Cardiac fibroblast (primary cell): ENCODE results near the gene PTPRD.

Source experiments
- DNase-seq, 2 donors: peaks; one replicate each; pipeline versions ENCODE4 v3.0.0 to v3.0.0-alpha.2; 2010; ENCODE audit warnings: low read depth in 2 of 2
- H3K4me3 ChIP-seq, 2 donors: replicated peaks in 1 of 2; 1 replicate in 1 of 2; 2 replicates in 1 of 2; pipeline ENCODE4 v1.5.1; 2011; ENCODE audit warnings: low read depth in 2 of 2, low read length in 2 of 2, mild to moderate bottlenecking in 2 of 2, moderate library complexity in 1 of 2
- CTCF ChIP-seq: IDR thresholded peaks from one replicate; pipeline ENCODE4 v1.5.1; 2011; ENCODE audit warnings: low read depth, mild to moderate bottlenecking, low read length, inconsistent platforms

Gene PTPRD

GRCh38 chr9:8600914-8601680 is 2011.7 kb downstream of the PTPRD start:
- DNase-seq: peak in 1 of 2 donors; percentile 9
- TF ChIP-seq CTCF: no peak
- no peak overlapping the region for H3K4me3 ChIP-seq

- TF ChIP-seq CTCF: no peak
Observed at GRCh38 chr9:8599937-8600336, 2012.9 kb downstream of the PTPRD start.

GRCh38 chr9:8589476-8589875 is 2023.3 kb downstream of the PTPRD start:
- no peak for DNase-seq
- H3K4me3 ChIP-seq: no peak overlapping the region
- no peak for TF ChIP-seq CTCF

More at GRCh38 chr9:8599937-8600336, 2012.9 kb downstream of the PTPRD start:
- DNase-seq: no peak
- H3K4me3 ChIP-seq: no peak overlapping the region

- no peak for DNase-seq
- TF ChIP-seq CTCF: no peak
- H3K4me3 ChIP-seq: no peak overlapping the region
Observed at GRCh38 chr9:8585036-8585435, 2027.8 kb downstream of the PTPRD start.

- no peak overlapping the region for H3K4me3 ChIP-seq
- DNase-seq: no peak
- TF ChIP-seq CTCF: no peak
Observed at GRCh38 chr9:8579661-8580060, 2033.1 kb downstream of the PTPRD start.

- no peak for DNase-seq
- TF ChIP-seq CTCF: no peak
Observed at GRCh38 chr9:8576741-8577140, 2036.1 kb downstream of the PTPRD start.

GRCh38 chr9:8574846-8575245 is 2038.0 kb downstream of the PTPRD start:
- no peak for TF ChIP-seq CTCF
- no peak for DNase-seq
- no peak overlapping the region for H3K4me3 ChIP-seq

More at GRCh38 chr9:8576741-8577140, 2036.1 kb downstream of the PTPRD start:
- H3K4me3 ChIP-seq: no peak overlapping the region
